HepG2 (cell line): ENCODE data around the gene CCDC148. TPM values are rescaled to one million over a fixed set of nuclear protein-coding genes. Genes with fewer than 3 reads are reported as not detected.

Source experiments
- ATAC-seq: fragments of 200-7000 bp; cut with Tn5 transposase; 3 replicates; pipeline ENCODE4 v1.9.1; 2020; ENCODE audit warnings: mild to moderate bottlenecking, moderate library complexity
- BruUV-seq: library from RNA; stranded (reverse); fragments of 400-500 nt; replicated peaks from 2 replicates; lab custom pipeline; 2021; lab: Mats Ljungman, UMichigan
- CTCF ChIA-PET: fragments of 300-600 bp; formaldehyde crosslinking; extraction: SDS; loops from one replicate; lab custom pipeline; 2021; ENCODE audit warnings: low total read pairs, inconsistent platforms, low intra/inter-chr PET ratio; lab: Yijun Ruan, JAX
- POLR2A ChIA-PET: fragments of 350-600 bp; sonication (Branson Sonifier 250); formaldehyde crosslinking; loops from one replicate; lab custom pipeline; 2020; ENCODE audit warnings: antibody characterized with exemption, inconsistent platforms; lab: Yijun Ruan, JAX
- DNase-seq: peaks from one replicate; pipeline ENCODE4 v3.0.0-alpha.2; 2015; ENCODE audit warnings: low spot score
- FAIRE-seq: peaks from 3 replicates; lab custom pipeline; 2011; peaks lifted over from hg19 to GRCh38; lab: Jason Lieb, UNC
- H2AFZ ChIP-seq: one replicate; pipeline ENCODE4 v1.6.1; 2011; ENCODE audit warnings: low read length, inconsistent platforms
- H3K27ac ChIP-seq: fragments of 300-600 bp; 3 replicates; pipeline ENCODE4 v1.8.0; 2011; ENCODE audit warnings: mixed run types, mild to moderate bottlenecking, mixed read lengths, low read length, inconsistent platforms; ENCODE audit not compliant: insufficient read depth; ENCODE audit errors: extremely low read length
- H3K27me3 ChIP-seq, 2 experiments: fragments of 200-600 bp in 1 of 2; 2 replicates in 1 of 2; 3 replicates in 1 of 2; pipeline versions ENCODE4 v1.6.0 to v1.8.0; 2011; ENCODE audit warnings: low read length in 2 of 2, mild to moderate bottlenecking in 2 of 2, moderate library complexity in 2 of 2, inconsistent platforms in 1 of 2; ENCODE audit not compliant: insufficient read depth in 2 of 2, control insufficient read depth in 1 of 2
- H3K36me3 ChIP-seq, 2 experiments: fragments of 200-600 bp in 1 of 2; replicated peaks in 1 of 2; 2 replicates in 1 of 2; 3 replicates in 1 of 2; pipeline versions ENCODE4 v1.5.1 to v1.8.0; 2011; ENCODE audit warnings: low read length in 2 of 2, inconsistent platforms in 1 of 2; ENCODE audit not compliant: insufficient read depth in 2 of 2, control insufficient read depth in 1 of 2
- H3K4me1 ChIP-seq: 2 replicates; pipeline ENCODE4 v1.5.1; 2012; ENCODE audit warnings: low read length, inconsistent platforms; ENCODE audit not compliant: insufficient read depth
- H3K4me2 ChIP-seq: 2 replicates; pipeline ENCODE4 v1.6.0; 2011; ENCODE audit warnings: low read depth, low read length, inconsistent platforms
- H3K4me3 ChIP-seq, 3 experiments: fragments of 200-600 bp in 1 of 3; sonication (generic), shearing (Covaris generic) in 1 of 3; replicated peaks in 1 of 3; 2 replicates each; pipeline ENCODE4 v1.5.1; 2011 to 2016; ENCODE audit warnings: low read length in 3 of 3, inconsistent platforms in 2 of 3, low read depth in 2 of 3, mild to moderate bottlenecking in 2 of 3, control low read depth in 1 of 3, mixed read lengths in 1 of 3; ENCODE audit not compliant: insufficient read depth in 1 of 3
- H3K79me2 ChIP-seq: one replicate; pipeline ENCODE4 v1.6.1; 2011; ENCODE audit warnings: low read length, inconsistent platforms; ENCODE audit not compliant: insufficient read depth
- H3K9ac ChIP-seq: 2 replicates; pipeline ENCODE4 v1.6.0; 2011; ENCODE audit warnings: mild to moderate bottlenecking, low read depth, low read length, inconsistent platforms; ENCODE audit not compliant: insufficient read depth
- H3K9me3 ChIP-seq: 2 replicates; pipeline ENCODE4 v1.5.1; 2012; ENCODE audit warnings: mild to moderate bottlenecking, low read length
- H4K20me1 ChIP-seq: 2 replicates; pipeline ENCODE4 v1.6.0; 2011; ENCODE audit warnings: inconsistent platforms, mild to moderate bottlenecking, low read length, moderate library complexity; ENCODE audit not compliant: insufficient read depth
- BCL6 ChIP-seq: IDR thresholded peaks from 2 replicates; pipeline ENCODE4 v1.6.1; 2016; ENCODE audit warnings: missing genetic modification reagents, missing compliant biosample characterization
- EZH2 ChIP-seq: conservative IDR thresholded peaks from 2 replicates; pipeline ENCODE4 v1.6.1; 2012; ENCODE audit warnings: mild to moderate bottlenecking, low read depth, low read length, moderate library complexity
- FIP1L1 ChIP-seq: fragments of 200-400 bp; formaldehyde crosslinking; IDR thresholded peaks from 2 replicates; pipeline ENCODE4 v1.6.1; 2018; ENCODE audit warnings: low read depth, mild to moderate bottlenecking, low read length, moderate library complexity, borderline replicate concordance; ENCODE audit not compliant: insufficient read depth
- HMG20A ChIP-seq: IDR thresholded peaks from 2 replicates; pipeline ENCODE4 v1.6.1; 2016; ENCODE audit warnings: borderline replicate concordance
- HOXA3 ChIP-seq: sonication (generic); formaldehyde crosslinking; IDR thresholded peaks from 2 replicates; pipeline ENCODE4 v1.5.0; 2020; ENCODE audit warnings: missing genetic modification reagents
- IKZF1 ChIP-seq: fragments of 450-650 bp; IDR thresholded peaks from 2 replicates; pipeline ENCODE4 v1.7.1; 2016
- IKZF4 ChIP-seq: sonication (generic); formaldehyde crosslinking; IDR thresholded peaks from 2 replicates; pipeline ENCODE4 v1.5.1; 2020; ENCODE audit warnings: borderline replicate concordance, mild to moderate bottlenecking, low read depth, missing genetic modification reagents; ENCODE audit errors: not compliant biosample characterization
- KDM3A ChIP-seq: IDR thresholded peaks from 2 replicates; pipeline ENCODE4 v1.6.1; 2018; ENCODE audit warnings: low read depth, missing compliant biosample characterization
- MBNL3 ChIP-seq: fragments of 250-450 bp; sonication (Bioruptor Pico); conservative IDR thresholded peaks from 2 replicates; pipeline ENCODE4 v1.8.0; 2022; ENCODE audit warnings: mild to moderate bottlenecking, inconsistent platforms
- MXD4 ChIP-seq: IDR thresholded peaks from 2 replicates; pipeline ENCODE4 v1.6.1; 2016; ENCODE audit warnings: mild to moderate bottlenecking, missing biosample characterization, missing genetic modification reagents
- NCOA5 ChIP-seq: sonication (generic); formaldehyde crosslinking; IDR thresholded peaks from 2 replicates; pipeline ENCODE4 v1.4.0; 2020; ENCODE audit warnings: missing genetic modification reagents
- POLR2A ChIP-seq, 2 experiments: IDR thresholded peaks; 2 replicates each; pipeline ENCODE4 v1.6.1; 2011; ENCODE audit warnings: low read depth in 2 of 2, low read length in 2 of 2, mild to moderate bottlenecking in 1 of 2, moderate library complexity in 1 of 2; ENCODE audit not compliant: insufficient read depth in 1 of 2
- POLR2AphosphoS5 ChIP-seq: IDR thresholded peaks from 2 replicates; pipeline ENCODE4 v1.6.1; 2012; ENCODE audit warnings: low read depth, low read length
- RXRA ChIP-seq: sonication (generic); formaldehyde crosslinking; IDR thresholded peaks from 2 replicates; pipeline ENCODE4 v1.5.1; 2020; ENCODE audit warnings: missing genetic modification reagents
- SIX4 ChIP-seq: sonication (generic); formaldehyde crosslinking; IDR thresholded peaks from 2 replicates; pipeline ENCODE4 v1.4.0; 2020; ENCODE audit warnings: missing genetic modification reagents
- SOX5 ChIP-seq: IDR thresholded peaks from 2 replicates; pipeline ENCODE4 v1.6.1; 2016; ENCODE audit warnings: borderline replicate concordance
- SP5 ChIP-seq: IDR thresholded peaks from 2 replicates; pipeline ENCODE4 v1.6.1; 2016; ENCODE audit warnings: low read depth, borderline replicate concordance
- TBL1XR1 ChIP-seq: fragments of 150-350 bp; IDR thresholded peaks from 2 replicates; pipeline ENCODE4 v1.6.1; 2014; ENCODE audit warnings: borderline replicate concordance, low read length; ENCODE audit not compliant: partially characterized antibody
- ZBTB7A ChIP-seq: sonication (generic); formaldehyde crosslinking; IDR thresholded peaks from 2 replicates; pipeline ENCODE4 v1.8.0; 2022; ENCODE audit warnings: mild to moderate bottlenecking, missing genetic modification reagents
- ZFP37 ChIP-seq: sonication (generic); formaldehyde crosslinking; IDR thresholded peaks from 2 replicates; pipeline ENCODE4 v1.4.0; 2020; ENCODE audit warnings: missing genetic modification reagents, borderline replicate concordance
- ZNF264 ChIP-seq: sonication (generic); formaldehyde crosslinking; IDR thresholded peaks from 2 replicates; pipeline ENCODE4 v1.4.0; 2020; ENCODE audit warnings: missing genetic modification reagents
- ZNF282 ChIP-seq: fragments of 450-650 bp; IDR thresholded peaks from 2 replicates; pipeline ENCODE4 v1.6.1; 2018; ENCODE audit not compliant: partially characterized antibody
- ZNF598 ChIP-seq: sonication (generic); formaldehyde crosslinking; IDR thresholded peaks from 2 replicates; pipeline ENCODE4 v1.5.1; 2020; ENCODE audit warnings: mild to moderate bottlenecking, missing genetic modification reagents, borderline replicate concordance
- ZNF615 ChIP-seq: sonication (generic); formaldehyde crosslinking; IDR thresholded peaks from 2 replicates; pipeline ENCODE4 v1.5.0; 2020; ENCODE audit warnings: mild to moderate bottlenecking, missing genetic modification reagents, borderline replicate concordance
- ZNF768 ChIP-seq: sonication (generic); formaldehyde crosslinking; IDR thresholded peaks from 2 replicates; pipeline ENCODE4 v1.4.0; 2020; ENCODE audit warnings: missing genetic modification reagents
- WGBS: methylation state at CpG from one replicate; pipeline ENCODE4 v1.1.6; 2017; ENCODE audit warnings: low lambda C conversion rate; 5-methylcytosine and 5-hydroxymethylcytosine counted together
- in situ Hi-C: cut with HindIII; loops from 2 replicates; pipeline ENCODE4 v1.10.0; 2017; ENCODE audit warnings: low pct_unique_long_range_greater_than_20kb; ENCODE audit not compliant: extremely low pct_ligation_motif_present
- intact Hi-C: fragments of 100-400 bp; cut with micrococcal nuclease; formaldehyde crosslinking; loops from one replicate; pipeline ENCODE4 v1.10.0; 2022; ENCODE audit not compliant: unreplicated experiment
- polyA plus RNA-seq, 8 experiments: library from polyadenylated mRNA; depleted of rRNA in 3 of 8; stranded (reverse) in 7 of 8; unstranded in 1 of 8; fragments of >200 nt; fragmentation: Illumina TruSeq in 4 of 8; extraction: Trizol in 4 of 8; gene quantifications; 2 replicates each; pipeline versions ENCODE4 v1.2.1 to v1.2.3, GENCODE V29; 2011 to 2016; ENCODE audit warnings: low read depth in 4 of 8, missing spikeins in 1 of 8, mixed read lengths in 1 of 8; ENCODE audit not compliant: insufficient read depth in 1 of 8
- total RNA-seq, 5 experiments: library from RNA; depleted of rRNA; stranded (reverse); fragments of >200 nt; fragmentation: Illumina TruSeq; extraction: Trizol; gene quantifications; 2 replicates each; pipeline ENCODE4 v1.2.3, GENCODE V29; 2016; ENCODE audit warnings: low read depth in 1 of 5
- TF ChIP-seq, protein P1 (sequence below): IDR thresholded peaks from 2 replicates; pipeline ENCODE4 v1.6.1; 2016; ENCODE audit warnings: missing compliant biosample characterization, missing genetic modification reagents, borderline replicate concordance
- TF ChIP-seq, protein P2 (sequence below): IDR thresholded peaks from 2 replicates; pipeline ENCODE4 v1.6.1; 2012; ENCODE audit warnings: inconsistent platforms

The CCDC148 gene
- total and polyA plus RNA-seq, 2 of the 13 experiments (the other 11 are each of a cell fraction or from before 2014, with no cell fraction given): 0.30 to 0.49 TPM

GRCh38 chr2:158234497-158234896, 222.1 kb downstream of the CCDC148 start:
- no peak for ATAC-seq
- intact Hi-C loops: no loop called here

DNA sequence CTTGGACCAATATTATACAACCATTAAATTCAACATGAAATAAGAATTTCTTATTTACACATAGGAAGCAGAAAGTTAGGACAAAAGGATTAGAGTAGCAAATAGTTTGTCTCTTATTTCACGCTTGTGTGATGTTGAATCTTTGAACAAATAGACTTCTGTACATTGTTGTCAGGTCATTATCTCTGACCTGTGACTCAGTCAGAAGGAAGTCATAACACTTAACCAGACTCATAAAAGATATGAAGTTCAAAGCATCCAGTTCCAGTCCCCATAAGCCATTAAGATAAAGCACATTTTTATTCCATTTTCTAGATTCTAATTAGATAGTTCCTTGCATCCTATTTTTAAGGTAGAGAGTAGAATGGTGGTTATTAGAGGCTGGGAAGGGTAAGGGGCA, 224.1 kb downstream of the CCDC148 start:
- in situ Hi-C loops (no loop called here), intact Hi-C loops (loop anchor here (1.0 kb wide), 2 partner anchors 41 to 47 kb away; no protein-coding TSS in a partner anchor)
- BruUV-seq: no TSS peak
- ChIA-PET POLR2A (no interaction called here), CTCF (no interaction called here)
- ATAC-seq (peak; percentile 88), DNase-seq (peak; percentile 88), FAIRE-seq (peak; percentile 18)
- no peak overlapping the region for H3K4me2 ChIP-seq
- no peak overlapping the region for H2AFZ ChIP-seq
- no peaks in the 10 kb centered on the region for H4K20me1 ChIP-seq
- 2% methylated on average over 1 of the region's 1 CpG for WGBS
- H3K4me3 ChIP-seq: no peak overlapping the region
- H3K9me3 ChIP-seq: no peaks in the 10 kb centered on the region
- no peaks in the 10 kb centered on the region for H3K36me3 ChIP-seq
- H3K27ac ChIP-seq: no peak overlapping the region
- H3K9ac ChIP-seq: no peak overlapping the region
- H3K27me3 ChIP-seq: peaks cover 1 to 23% of the 10 kb centered on the region in 2 experiments; a peak in 4 of 5 replicates
- peaks cover 19% of the 10 kb centered on the region for H3K4me1 ChIP-seq
- no peaks in the 10 kb centered on the region for H3K79me2 ChIP-seq
- peak; percentile 99 for TF ChIP-seq SOX5 (CRISPR knock-in tag)
- TF ChIP-seq ZBTB7A: no peak
- TF ChIP-seq IKZF1: no peak
- TF ChIP-seq ZFP37 (CRISPR knock-in tag): no peak
- no peak for TF ChIP-seq ZNF264
- no peak for TF ChIP-seq POLR2AphosphoS5
- no peak for TF ChIP-seq SP5 (CRISPR knock-in tag)
- peak; percentile 61; the same call in 1 of the 2 replicates for TF ChIP-seq SIX4 (CRISPR knock-in tag)
- TF ChIP-seq, protein P1, sequence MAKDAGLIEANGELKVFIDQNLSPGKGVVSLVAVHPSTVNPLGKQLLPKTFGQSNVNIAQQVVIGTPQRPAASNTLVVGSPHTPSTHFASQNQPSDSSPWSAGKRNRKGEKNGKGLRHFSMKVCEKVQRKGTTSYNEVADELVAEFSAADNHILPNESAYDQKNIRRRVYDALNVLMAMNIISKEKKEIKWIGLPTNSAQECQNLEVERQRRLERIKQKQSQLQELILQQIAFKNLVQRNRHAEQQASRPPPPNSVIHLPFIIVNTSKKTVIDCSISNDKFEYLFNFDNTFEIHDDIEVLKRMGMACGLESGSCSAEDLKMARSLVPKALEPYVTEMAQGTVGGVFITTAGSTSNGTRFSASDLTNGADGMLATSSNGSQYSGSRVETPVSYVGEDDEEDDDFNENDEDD (CRISPR knock-in tag): no peak
- TF ChIP-seq MXD4 (CRISPR knock-in tag): no peak
- TF ChIP-seq HMG20A (CRISPR knock-in tag): peak; percentile 96; the same call in 1 of the 2 replicates
- TF ChIP-seq ZNF615 (CRISPR knock-in tag): no peak
- no peak for TF ChIP-seq POLR2A (IDR thresholded peaks at IDR 0.05; ENCODE audit: insufficient read depth in 1 of 2, low read depth in 2 of 2, low read length in 2 of 2)
- peak; percentile 63 for TF ChIP-seq BCL6 (CRISPR knock-in tag)
- TF ChIP-seq NCOA5 (CRISPR knock-in tag): no peak
- TF ChIP-seq, protein P2, sequence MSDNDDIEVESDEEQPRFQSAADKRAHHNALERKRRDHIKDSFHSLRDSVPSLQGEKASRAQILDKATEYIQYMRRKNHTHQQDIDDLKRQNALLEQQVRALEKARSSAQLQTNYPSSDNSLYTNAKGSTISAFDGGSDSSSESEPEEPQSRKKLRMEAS: no peak
- TF ChIP-seq RXRA (CRISPR knock-in tag): no peak
- no peak for TF ChIP-seq TBL1XR1

More at GRCh38 chr2:158234497-158234896, 222.1 kb downstream of the CCDC148 start:
- no peak overlapping the region for H3K9ac ChIP-seq
- no peaks in the 10 kb centered on the region for H4K20me1 ChIP-seq
- in situ Hi-C loops: no loop called here
- no peaks in the 10 kb centered on the region for H3K9me3 ChIP-seq
- no peak overlapping the region for H3K4me3 ChIP-seq
- peaks cover 1 to 23% of the 10 kb centered on the region in 2 experiments; a peak in 4 of 5 replicates for H3K27me3 ChIP-seq
- no peak overlapping the region for H3K4me2 ChIP-seq
- 97% methylated on average over 1 of the region's 1 CpG for WGBS
- DNase-seq: no peak
- H3K4me1 ChIP-seq: peaks cover 19% of the 10 kb centered on the region
- no peaks in the 10 kb centered on the region for H3K79me2 ChIP-seq
- BruUV-seq: no TSS peak
- H2AFZ ChIP-seq: no peak overlapping the region
- no peak overlapping the region for H3K27ac ChIP-seq
- ChIA-PET POLR2A (no interaction called here), CTCF (no interaction called here)
- TF ChIP-seq ZNF768 (no peak), MBNL3 (CRISPR knock-in tag) (no peak), EZH2 (no peak), HOXA3 (no peak), ZNF282 (no peak), IKZF4 (CRISPR knock-in tag) (no peak), KDM3A (no peak), ZNF598 (CRISPR knock-in tag) (no peak), FIP1L1 (no peak)
- H3K36me3 ChIP-seq: no peaks in the 10 kb centered on the region
- FAIRE-seq: no peak
